ENCODE results near the gene ZNF552.
"Not testable (repeated sequence)": the region's sequence is repeated elsewhere in the genome, so short reads cannot be mapped to it uniquely, and the experiment has no call there.

Gene ZNF552

DNA sequence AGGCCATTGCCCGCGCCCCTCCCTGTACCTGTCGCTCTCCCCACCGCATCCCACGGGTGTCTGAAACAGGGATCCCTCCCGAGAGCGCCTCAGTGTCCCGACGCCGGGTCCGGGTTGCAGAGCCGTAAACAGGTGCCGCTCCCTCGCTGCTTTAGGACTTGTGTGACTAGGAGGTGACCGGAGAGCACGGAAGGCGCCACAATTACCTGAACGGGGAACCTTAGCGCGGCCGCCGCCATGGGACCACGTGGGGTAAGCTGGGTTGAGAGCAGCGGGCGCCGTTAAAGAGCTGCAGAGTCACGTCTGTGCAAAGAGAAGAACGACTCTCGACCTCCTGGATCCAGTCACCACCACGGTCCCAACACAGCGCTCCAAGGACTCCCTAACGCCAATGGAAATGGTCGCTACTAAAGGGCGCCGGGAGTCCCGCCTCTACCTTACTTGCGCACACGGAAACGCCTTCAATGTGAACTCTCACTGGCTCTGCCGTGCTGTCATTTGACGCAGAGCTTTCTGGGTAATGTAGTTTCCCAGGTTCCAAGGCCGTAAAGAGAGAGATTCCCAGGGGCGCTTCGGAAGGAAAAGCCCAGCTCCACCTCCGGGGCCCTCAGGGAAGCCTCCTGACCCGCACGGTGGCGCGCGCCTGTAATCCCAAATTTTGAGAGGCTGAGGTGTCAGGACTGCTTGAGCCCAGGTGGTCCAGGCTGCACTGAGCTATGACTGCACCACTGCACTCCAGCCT is at the start of gene ZNF552:
TSS of gene ZNF552 (minus strand) at position 409 of the 742 bp plus-strand sequence. CDS start at position 239, 170 bp downstream.
- CTCF ChIA-PET: interaction anchor here (1.0 kb wide), 1 partner anchor 9 kb away, joined by 6 read pairs; no protein-coding TSS in a partner anchor
- POLR2A ChIA-PET: interaction anchor here (0.8 to 2.0 kb wide), 4 partner anchors 10 to 45 kb away, joined by 3 to 7 read pairs (median 4); partner anchors contain the start of genes ZNF586 and ZNF587
- peak within 1 kb of the TSS; percentile 86 for H3K4me3 ChIP-seq (ENCODE audit: low read depth, low read length)
- peak; percentile 47 for DNase-seq (ENCODE audit: low read depth, low spot score)
- TF ChIP-seq CTCF (IDR thresholded peaks at IDR 0.05; ENCODE audit: insufficient read depth, low read length, missing control alignments): no peak

- DNase-seq (ENCODE audit: low read depth, low spot score); H3K4me3 ChIP-seq (ENCODE audit: low read depth, low read length); POLR2A ChIA-PET: not testable (repeated sequence)
- CTCF ChIA-PET: interaction anchor here (1.0 kb wide), 1 partner anchor 27 kb away, joined by 5 read pairs; the partner anchor contains the start of gene ZNF814
Measured at GRCh38 chr19:57862351-57862750, 47.6 kb upstream of the ZNF552 start.

DNA sequence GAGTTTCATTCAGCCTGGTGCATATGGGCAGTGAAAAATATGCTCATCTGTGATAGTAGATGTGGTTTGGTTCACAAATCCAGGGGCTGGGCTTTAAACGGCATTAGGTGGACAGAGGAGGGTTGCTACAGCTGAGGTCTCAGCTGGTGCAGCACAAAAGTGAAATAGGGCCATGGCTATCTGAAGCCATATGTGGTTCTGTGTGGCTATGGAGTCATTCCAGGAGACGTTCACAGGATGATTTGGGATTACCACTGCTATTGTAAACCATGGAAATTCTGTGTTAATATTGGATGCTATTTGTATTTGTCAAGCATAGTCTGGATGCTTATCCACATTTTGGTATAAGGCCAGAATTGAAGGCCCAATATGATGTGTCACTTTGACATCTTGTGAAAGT is 39.4 kb upstream of the ZNF552 start:
- POLR2A ChIA-PET: not testable (repeated sequence)

DNA sequence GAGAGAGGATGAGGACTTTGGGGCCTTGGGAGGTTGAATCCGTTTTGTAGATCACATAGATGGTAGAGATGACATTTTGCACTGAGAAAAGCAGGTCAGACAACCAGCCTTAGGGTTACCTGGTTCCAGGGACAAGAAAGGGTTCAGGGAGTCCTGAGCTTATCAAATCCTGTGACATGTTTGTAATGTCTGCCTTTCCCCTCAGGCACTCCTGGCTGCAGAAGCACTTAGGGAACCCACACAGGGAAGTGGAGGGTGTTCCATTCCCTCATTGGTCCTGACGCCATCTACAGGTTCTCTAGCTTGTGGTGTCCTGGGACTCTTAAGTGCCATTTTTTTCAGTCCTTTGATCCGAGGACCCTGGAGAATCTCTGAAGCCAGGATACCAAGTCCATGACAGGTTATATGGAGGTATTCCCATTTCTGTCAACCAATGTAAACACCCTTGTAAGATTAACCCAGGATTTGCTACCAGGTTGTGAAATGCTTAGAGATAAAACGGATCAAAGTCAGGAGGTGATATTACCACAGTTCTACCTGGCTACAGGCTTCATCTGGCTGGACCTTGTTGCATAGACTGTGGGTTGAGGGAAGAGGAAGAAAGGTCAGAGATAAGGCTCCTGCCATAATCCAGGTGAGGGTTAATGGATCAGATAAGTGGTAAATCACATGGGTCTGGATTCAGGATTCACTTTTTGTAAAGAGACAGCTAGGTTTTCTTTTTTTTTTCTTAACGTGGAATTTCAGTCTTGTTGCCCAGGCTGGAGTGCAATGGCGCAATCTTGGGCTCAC is 37.3 kb upstream of the ZNF552 start:
- DNase-seq (ENCODE audit: low read depth, low spot score); CTCF ChIA-PET; POLR2A ChIA-PET; H3K4me3 ChIP-seq (ENCODE audit: low read depth, low read length): not testable (repeated sequence)

More for the DNA sequence above, 39.4 kb upstream of the ZNF552 start:
- CTCF ChIA-PET; H3K4me3 ChIP-seq (ENCODE audit: low read depth, low read length); DNase-seq (ENCODE audit: low read depth, low spot score): not testable (repeated sequence)

DNA sequence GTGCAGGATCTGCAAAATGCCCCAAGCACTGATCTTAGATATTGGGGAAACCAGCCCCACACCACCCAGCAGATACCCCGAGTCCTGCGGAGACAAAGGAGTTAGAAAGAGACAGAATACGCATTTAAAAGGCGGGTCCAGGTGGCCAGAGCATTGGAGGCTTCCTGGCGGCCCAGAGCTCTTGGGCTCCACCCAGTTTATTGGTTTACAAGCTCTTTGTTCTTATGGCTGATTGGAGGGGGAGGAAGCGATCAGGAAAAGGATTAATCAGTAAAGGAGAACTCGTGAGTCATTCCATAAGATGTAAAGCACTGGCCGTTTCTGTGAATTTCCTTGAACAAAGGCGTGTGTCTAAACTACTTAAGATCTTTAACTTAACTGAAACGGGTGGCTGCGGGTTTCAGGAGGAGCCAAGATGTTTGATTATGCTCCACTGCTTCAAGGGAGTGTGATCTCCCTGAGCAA is 35.9 kb upstream of the ZNF552 start:
- H3K4me3 ChIP-seq (ENCODE audit: low read depth, low read length): peak overlapping the region; percentile 87
- ChIA-PET POLR2A (no interaction called here), CTCF (no interaction called here)
- TF ChIP-seq CTCF (IDR thresholded peaks at IDR 0.05; ENCODE audit: insufficient read depth, low read length, missing control alignments): no peak
- no peak for DNase-seq (ENCODE audit: low read depth, low spot score)

DNA sequence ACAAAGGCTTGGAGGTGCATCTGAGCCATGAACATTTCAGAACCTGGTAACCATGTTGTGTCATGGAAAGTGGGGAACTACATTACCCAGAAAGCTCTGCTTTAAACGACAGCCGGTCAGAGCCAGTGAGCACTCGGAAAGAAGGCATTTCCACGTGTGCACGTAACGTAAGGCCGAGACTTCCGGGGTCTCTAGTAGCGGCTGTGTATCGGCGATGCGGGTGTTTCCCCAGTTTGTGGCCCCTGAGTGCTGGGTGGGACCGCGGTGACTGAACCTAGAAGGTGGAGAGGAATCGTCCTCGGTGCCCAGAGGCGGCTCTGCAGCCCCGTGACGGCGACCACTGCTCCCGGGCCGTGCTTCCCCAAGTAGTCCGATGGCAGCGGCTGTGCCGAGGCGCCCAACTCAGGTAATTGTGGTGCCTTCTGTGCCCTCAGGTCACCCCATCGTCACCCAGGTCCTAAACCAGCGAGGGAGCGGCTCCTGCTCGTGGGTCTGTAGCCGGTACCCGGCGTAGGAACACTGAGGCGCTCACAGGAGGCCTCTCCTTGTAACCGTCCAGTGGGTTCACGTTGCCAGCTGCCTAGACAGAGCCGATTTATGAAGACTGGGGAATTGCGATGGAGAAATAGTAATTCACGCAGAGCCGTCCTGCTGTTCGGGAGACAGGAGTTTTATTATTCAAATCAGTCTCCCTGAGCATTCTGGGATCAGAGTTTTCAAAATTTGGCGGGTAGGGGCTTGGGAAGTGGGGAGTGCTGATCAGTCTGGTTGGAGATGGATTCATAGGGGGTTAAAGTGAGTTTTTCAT is 35.2 kb upstream of the ZNF552 start, which contains the start of gene ZNF587:
TSS of gene ZNF587 (plus strand) at position 194 of the 808 bp plus-strand sequence. CDS start at position 374, 180 bp downstream.
- POLR2A ChIA-PET: interaction anchor here (0.6 to 1.0 kb wide), 2 partner anchors 35 to 366 kb away, joined by 3 read pairs; partner anchors contain the start of gene ZNF552
- peak within 1 kb of the TSS; percentile 87 for H3K4me3 ChIP-seq (ENCODE audit: low read depth, low read length)
- DNase-seq (ENCODE audit: low read depth, low spot score): peak; percentile 38
- CTCF ChIA-PET: not testable (repeated sequence)

DNA sequence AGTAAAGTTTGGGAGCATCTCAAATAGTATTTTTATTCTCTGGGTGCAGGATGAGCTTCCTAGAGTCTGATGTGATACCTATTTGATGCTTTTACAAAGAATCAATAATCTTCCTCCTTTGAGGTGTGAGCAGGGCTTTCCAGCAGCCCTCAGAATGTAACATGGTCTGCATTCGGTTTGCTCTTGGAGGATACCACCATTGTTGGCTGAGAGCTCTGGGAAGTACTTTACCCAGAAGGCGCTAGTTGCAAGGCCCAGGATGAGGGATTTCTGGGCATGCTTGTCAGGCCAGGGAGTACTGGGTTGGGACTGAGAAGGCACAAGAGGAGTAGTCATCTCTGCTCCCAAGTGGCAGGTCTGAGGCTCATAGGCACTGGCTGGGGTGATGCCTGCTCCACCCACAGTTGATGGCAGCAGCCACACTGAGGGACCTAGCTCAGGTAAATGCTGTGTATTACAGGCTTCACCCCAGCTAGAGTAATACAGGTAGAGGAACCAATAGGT is 34.5 kb upstream of the ZNF552 start:
- POLR2A ChIA-PET: interaction anchor here (0.6 to 1.0 kb wide), 2 partner anchors 34 to 365 kb away, joined by 3 read pairs; partner anchors contain the start of gene ZNF552
- CTCF ChIA-PET; DNase-seq (ENCODE audit: low read depth, low spot score): not testable (repeated sequence)
- peak overlapping the region; percentile 87 for H3K4me3 ChIP-seq (ENCODE audit: low read depth, low read length)

- POLR2A ChIA-PET: interaction anchor here (0.6 kb wide), 1 partner anchor 28 kb away, joined by 3 read pairs; no protein-coding TSS in a partner anchor
- CTCF ChIA-PET: not testable (repeated sequence)
Measured at GRCh38 chr19:57847164-57847563, 32.5 kb upstream of the ZNF552 start.

More at GRCh38 chr19:57847164-57847563, 32.5 kb upstream of the ZNF552 start:
- not testable (repeated sequence) for H3K4me3 ChIP-seq (ENCODE audit: low read depth, low read length); DNase-seq (ENCODE audit: low read depth, low spot score)

All from AG04449 (cell line).